AML-193 (cell line): Measurements from ENCODE around the gene CYP46A1.
"Not testable (repeated sequence)": the region's sequence is repeated elsewhere in the genome, so short reads cannot be mapped to it uniquely, and the experiment has no call there.

Source experiments
- DNase-seq, 2 experiments: peaks; one replicate each; lab custom pipeline; 2025; lab: John Stamatoyannopoulos, UW

Gene CYP46A1

GRCh38 chr14:99757331-99758070 lies 73.4 kb downstream of the CYP46A1 start:
- DNase-seq = no peak

GRCh38 chr14:99758121-99758821 lies 74.2 kb downstream of the CYP46A1 start:
- no peak for DNase-seq

- no peak for DNase-seq
Measured at GRCh38 chr14:99758872-99759545, 74.9 kb downstream of the CYP46A1 start.

GRCh38 chr14:99759546-99759925 lies 75.4 kb downstream of the CYP46A1 start:
- DNase-seq = no peak

- DNase-seq = no peak
Measured at GRCh38 chr14:99760817-99761216, 76.7 kb downstream of the CYP46A1 start.

GRCh38 chr14:99762911-99763310 lies 78.8 kb downstream of the CYP46A1 start:
- DNase-seq = not testable (repeated sequence)

- DNase-seq = no peak
Measured at GRCh38 chr14:99763527-99764221, 79.6 kb downstream of the CYP46A1 start.

GRCh38 chr14:99764222-99764706 lies 80.2 kb downstream of the CYP46A1 start:
- DNase-seq = no peak

GRCh38 chr14:99768381-99768780 lies 84.3 kb downstream of the CYP46A1 start:
- DNase-seq = no peak

- no peak for DNase-seq
Measured at GRCh38 chr14:99769123-99769522, 85.0 kb downstream of the CYP46A1 start.

GRCh38 chr14:99769799-99770198 lies 85.7 kb downstream of the CYP46A1 start:
- no peak for DNase-seq

GRCh38 chr14:99772371-99773283 lies 88.5 kb downstream of the CYP46A1 start:
- DNase-seq = no peak

GRCh38 chr14:99773521-99774497 lies 89.7 kb downstream of the CYP46A1 start:
- DNase-seq = no peak

GRCh38 chr14:99774556-99775307 lies 90.6 kb downstream of the CYP46A1 start:
- peak in 1 of 2 experiments; percentile 5 for DNase-seq

- DNase-seq = no peak
Measured at GRCh38 chr14:99775351-99775750, 91.3 kb downstream of the CYP46A1 start.
